ENCODE measurements around the gene HAAO.

The HAAO gene

GRCh38 chr2:42793334-42794270, 1.2 kb upstream of the HAAO start:
- no peak for DNase-seq (ENCODE audit: low read depth in 2 of 2)

- DNase-seq (ENCODE audit: low read depth in 2 of 2), result no peak
Observed at GRCh38 chr2:42792087-42792582, 248 bp downstream of the HAAO start.

GRCh38 chr2:42791606-42792005, 777 bp downstream of the HAAO start:
- DNase-seq (ENCODE audit: low read depth in 2 of 2), result no peak

GRCh38 chr2:42789751-42790150, 2.6 kb downstream of the HAAO start:
- no peak for DNase-seq (ENCODE audit: low read depth in 2 of 2)

- DNase-seq (ENCODE audit: low read depth in 2 of 2), result no peak
Observed at GRCh38 chr2:42788882-42789281, 3.5 kb downstream of the HAAO start.

- DNase-seq (ENCODE audit: low read depth in 2 of 2), result no peak
Observed at GRCh38 chr2:42788478-42788793, 3.9 kb downstream of the HAAO start.

- no peak for DNase-seq (ENCODE audit: low read depth in 2 of 2)
Observed at GRCh38 chr2:42787788-42788477, 4.5 kb downstream of the HAAO start.

- no peak for DNase-seq (ENCODE audit: low read depth in 2 of 2)
Observed at GRCh38 chr2:42787424-42787787, 5.0 kb downstream of the HAAO start.

GRCh38 chr2:42786561-42787345, 5.6 kb downstream of the HAAO start:
- no peak for DNase-seq (ENCODE audit: low read depth in 2 of 2)

GRCh38 chr2:42784204-42784880, 8.0 kb downstream of the HAAO start:
- DNase-seq (ENCODE audit: low read depth in 2 of 2), result no peak

GRCh38 chr2:42783511-42783910, 8.9 kb downstream of the HAAO start:
- no peak for DNase-seq (ENCODE audit: low read depth in 2 of 2)

GRCh38 chr2:42781181-42781580, 11.2 kb downstream of the HAAO start:
- DNase-seq (ENCODE audit: low read depth in 2 of 2), result no peak

- no peak for DNase-seq (ENCODE audit: low read depth in 2 of 2)
Observed at GRCh38 chr2:42777883-42778805, 14.2 kb downstream of the HAAO start.

GRCh38 chr2:42775810-42776209, 16.6 kb downstream of the HAAO start:
- no peak for DNase-seq (ENCODE audit: low read depth in 2 of 2)

- no peak for DNase-seq (ENCODE audit: low read depth in 2 of 2)
Observed at GRCh38 chr2:42775186-42775585, 17.2 kb downstream of the HAAO start.

- no peak for DNase-seq (ENCODE audit: low read depth in 2 of 2)
Observed at GRCh38 chr2:42771546-42772153, 20.7 kb downstream of the HAAO start.

GRCh38 chr2:42770288-42771131, 21.9 kb downstream of the HAAO start:
- DNase-seq (ENCODE audit: low read depth in 2 of 2), result no peak

GRCh38 chr2:42769583-42770287, 22.6 kb downstream of the HAAO start:
- DNase-seq (ENCODE audit: low read depth in 2 of 2), result no peak

Data from stimulated activated CD4-positive, alpha-beta T cell treated with anti-CD3 and anti-CD28 coated beads, Interleukin-1b, Interleukin-23, amount 100 ng/mL, for 4 hours (primary cell).